GM12872 (cell line): Measurements from ENCODE around the gene TSC1.

ENCODE experiments used
- TF ChIP-seq, protein P1 (sequence below): IDR thresholded peaks from 3 replicates; pipeline ENCODE4 v1.5.1; 2011; ENCODE audit warnings: low read depth, mild to moderate bottlenecking, low read length, moderate library complexity; ENCODE audit not compliant: insufficient read depth

The TSC1 gene

DNA sequence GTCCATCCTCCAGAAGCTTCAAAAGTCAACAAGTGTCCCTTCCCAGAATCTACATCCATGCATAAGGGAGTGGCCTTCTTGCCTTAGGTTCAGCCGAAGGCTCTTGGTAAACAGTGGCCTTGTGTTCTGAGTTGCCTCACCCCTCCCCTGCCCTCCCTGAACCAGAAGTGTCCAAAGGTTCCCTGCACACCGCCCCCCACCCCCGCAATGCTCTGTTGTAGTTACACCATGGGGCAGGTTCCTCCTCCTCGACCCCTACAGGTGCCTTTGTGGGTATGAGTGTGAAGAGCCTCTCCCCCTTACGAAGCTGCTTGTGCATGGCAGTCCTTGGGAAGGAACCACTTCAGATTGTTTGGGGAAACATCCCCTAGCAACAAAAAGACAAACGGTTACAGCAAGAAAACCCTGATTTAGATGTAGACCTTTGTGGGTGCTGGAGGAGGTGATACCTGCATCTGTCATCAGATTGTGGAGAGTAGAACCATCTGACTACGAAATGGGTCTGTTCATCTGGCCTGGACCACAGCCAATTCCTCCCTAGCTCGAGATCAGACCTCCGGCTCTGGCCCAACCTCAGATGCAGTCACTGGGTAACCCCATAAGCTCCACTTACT is 58.6 kb downstream of the TSC1 start:
- TF ChIP-seq, protein P1, sequence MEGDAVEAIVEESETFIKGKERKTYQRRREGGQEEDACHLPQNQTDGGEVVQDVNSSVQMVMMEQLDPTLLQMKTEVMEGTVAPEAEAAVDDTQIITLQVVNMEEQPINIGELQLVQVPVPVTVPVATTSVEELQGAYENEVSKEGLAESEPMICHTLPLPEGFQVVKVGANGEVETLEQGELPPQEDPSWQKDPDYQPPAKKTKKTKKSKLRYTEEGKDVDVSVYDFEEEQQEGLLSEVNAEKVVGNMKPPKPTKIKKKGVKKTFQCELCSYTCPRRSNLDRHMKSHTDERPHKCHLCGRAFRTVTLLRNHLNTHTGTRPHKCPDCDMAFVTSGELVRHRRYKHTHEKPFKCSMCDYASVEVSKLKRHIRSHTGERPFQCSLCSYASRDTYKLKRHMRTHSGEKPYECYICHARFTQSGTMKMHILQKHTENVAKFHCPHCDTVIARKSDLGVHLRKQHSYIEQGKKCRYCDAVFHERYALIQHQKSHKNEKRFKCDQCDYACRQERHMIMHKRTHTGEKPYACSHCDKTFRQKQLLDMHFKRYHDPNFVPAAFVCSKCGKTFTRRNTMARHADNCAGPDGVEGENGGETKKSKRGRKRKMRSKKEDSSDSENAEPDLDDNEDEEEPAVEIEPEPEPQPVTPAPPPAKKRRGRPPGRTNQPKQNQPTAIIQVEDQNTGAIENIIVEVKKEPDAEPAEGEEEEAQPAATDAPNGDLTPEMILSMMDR: no peak

DNA sequence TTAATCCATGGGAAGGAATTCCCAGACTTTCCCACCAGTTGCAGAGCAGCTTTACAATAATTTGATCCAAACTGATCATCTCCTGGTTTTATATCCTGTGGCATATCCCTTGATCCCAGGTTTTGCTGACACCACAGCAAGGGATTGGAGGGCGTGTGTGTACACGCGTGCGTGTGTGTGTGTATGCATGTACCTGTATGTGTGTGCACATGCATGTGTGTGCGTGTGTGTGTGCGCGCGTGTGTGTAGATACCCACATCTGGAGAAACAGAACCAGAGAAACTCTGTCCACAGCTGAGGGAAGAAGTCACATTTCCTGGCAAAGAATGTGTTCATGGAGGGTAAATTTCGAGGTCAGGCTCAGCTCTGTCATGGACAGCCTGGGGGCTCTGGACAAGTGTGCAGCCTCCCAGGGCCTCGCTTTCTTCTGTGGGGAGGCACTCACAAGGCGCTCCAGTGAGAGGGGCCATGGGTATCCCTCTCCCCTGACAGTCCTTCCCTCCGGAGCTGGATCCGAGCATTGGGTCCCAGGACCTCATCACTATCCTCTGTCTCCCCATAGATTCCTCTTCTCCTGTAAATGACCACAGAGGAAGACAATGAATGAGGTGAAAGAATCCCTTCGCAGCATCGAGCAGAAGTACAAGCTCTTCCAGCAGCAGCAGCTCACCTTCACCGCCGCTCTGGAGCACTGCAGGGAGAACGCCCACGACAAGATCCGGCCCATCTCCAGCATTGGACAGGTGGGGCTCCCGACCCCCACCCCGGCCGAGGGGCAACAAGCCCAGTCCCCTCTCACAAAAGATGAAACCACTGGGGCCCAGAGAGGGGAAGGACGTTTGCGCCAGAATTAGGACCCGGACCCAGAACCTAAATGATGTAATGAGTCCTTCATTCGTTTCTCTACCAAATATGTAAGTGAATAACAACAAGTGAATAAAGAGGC is 60.8 kb downstream of the TSC1 start:
- TF ChIP-seq, protein P1: no peak

- TF ChIP-seq, protein P1: no peak
Measured at GRCh38 chr9:132882616-132883015, 61.8 kb downstream of the TSC1 start.

DNA sequence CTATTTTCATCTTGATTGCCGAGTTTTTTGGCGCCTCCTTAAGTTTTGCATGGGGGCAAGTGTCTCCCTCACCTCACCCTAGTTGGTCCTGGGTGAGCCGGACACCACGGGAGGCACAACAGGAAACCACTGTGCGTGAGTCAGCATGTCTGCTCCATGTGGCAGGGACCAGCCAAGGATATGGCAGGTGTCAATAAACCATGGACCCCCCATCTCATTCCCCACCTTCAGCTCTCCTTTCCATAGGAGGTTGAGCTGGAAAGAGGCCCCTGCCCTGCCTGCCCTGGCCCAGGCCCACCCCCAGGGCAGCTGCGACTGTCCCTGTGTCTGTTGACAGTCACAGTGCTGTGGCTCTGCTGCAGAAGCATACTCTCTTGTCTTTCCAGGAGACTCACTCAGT is 62.6 kb downstream of the TSC1 start:
- TF ChIP-seq, protein P1: no peak

GRCh38 chr9:132880324-132880661 is 64.1 kb downstream of the TSC1 start:
- TF ChIP-seq, protein P1: no peak

- TF ChIP-seq, protein P1: no peak
Measured at GRCh38 chr9:132879457-132880323, 64.7 kb downstream of the TSC1 start.
